GM23248 (cell line): ENCODE data around the gene KRTDAP. TPM values are rescaled to one million over a fixed set of nuclear protein-coding genes. Genes with fewer than 3 reads are reported as not detected.
A peak's percentile ranks its signal among the peaks of the same experiment; 100 is the strongest.

Experiments used
- DNase-seq: peaks from one replicate; pipeline ENCODE4 v3.0.0-alpha.2; 2015
- H2AFZ ChIP-seq: fragments of 200-600 bp; sonication (generic); 2 replicates; pipeline ENCODE4 v1.6.1; 2016; ENCODE audit warnings: antibody characterized with exemption
- H3F3A ChIP-seq: fragments of 200-600 bp; sonication (generic); 2 replicates; pipeline ENCODE4 v1.6.1; 2016; ENCODE audit warnings: mild to moderate bottlenecking, antibody characterized with exemption, mixed run types; ENCODE audit not compliant: insufficient read depth
- H3K27ac ChIP-seq: fragments of 200-600 bp; sonication (generic); 2 replicates; pipeline ENCODE4 v1.5.1; 2016; ENCODE audit warnings: mild to moderate bottlenecking
- H3K27me3 ChIP-seq: fragments of 200-600 bp; sonication (generic); replicated peaks from 2 replicates; pipeline ENCODE4 v1.6.1; 2016; ENCODE audit warnings: mild to moderate bottlenecking; ENCODE audit not compliant: insufficient read depth
- H3K36me3 ChIP-seq: fragments of 200-600 bp; sonication (generic); 2 replicates; pipeline ENCODE4 v1.6.1; 2016; ENCODE audit warnings: low read depth, mild to moderate bottlenecking
- H3K4me1 ChIP-seq: fragments of 200-600 bp; sonication (generic); 2 replicates; pipeline ENCODE4 v1.6.1; 2016; ENCODE audit warnings: mild to moderate bottlenecking; ENCODE audit not compliant: insufficient read depth
- H3K4me2 ChIP-seq: fragments of 200-600 bp; sonication (generic); one replicate; pipeline ENCODE4 v1.6.1; 2016; ENCODE audit warnings: mild to moderate bottlenecking; ENCODE audit not compliant: unreplicated experiment
- H3K4me3 ChIP-seq: fragments of 200-600 bp; sonication (generic); 2 replicates; pipeline ENCODE4 v1.5.1; 2016; ENCODE audit warnings: mild to moderate bottlenecking
- H3K79me2 ChIP-seq: fragments of 200-600 bp; sonication (generic); 2 replicates; pipeline ENCODE4 v1.6.1; 2016; ENCODE audit warnings: mild to moderate bottlenecking; ENCODE audit not compliant: insufficient read depth
- H3K9ac ChIP-seq: fragments of 200-600 bp; sonication (generic); 2 replicates; pipeline ENCODE4 v1.6.1; 2016; ENCODE audit warnings: mild to moderate bottlenecking
- H3K9me2 ChIP-seq: fragments of 200-600 bp; sonication (generic); 2 replicates; pipeline ENCODE4 v1.6.1; 2016; ENCODE audit warnings: mixed run types, mild to moderate bottlenecking, moderate library complexity; ENCODE audit not compliant: insufficient read depth
- H3K9me3 ChIP-seq: fragments of 200-600 bp; sonication (generic); one replicate; pipeline ENCODE4 v1.6.1; 2017; ENCODE audit warnings: low read depth
- H4K20me1 ChIP-seq: fragments of 200-600 bp; sonication (generic); 2 replicates; pipeline ENCODE4 v1.6.0; 2016; ENCODE audit not compliant: insufficient read depth
- EZH2 ChIP-seq: fragments of 200-600 bp; sonication (generic); IDR thresholded peaks from 2 replicates; pipeline ENCODE4 v1.6.1; 2018; ENCODE audit warnings: antibody characterized with exemption, mild to moderate bottlenecking; ENCODE audit not compliant: insufficient read depth, poor library complexity, severe bottlenecking
- EZH2phosphoT487 ChIP-seq: fragments of 200-600 bp; sonication (generic); IDR thresholded peaks from 2 replicates; pipeline ENCODE4 v1.6.1; 2018; ENCODE audit warnings: antibody characterized with exemption, moderate library complexity, mild to moderate bottlenecking, low read depth; ENCODE audit not compliant: insufficient read depth
- WGBS, 2 experiments: methylation state at CpG; one replicate each; pipeline ENCODE4 v1.1.6; 2015 to 2017; ENCODE audit warnings: low lambda C conversion rate in 2 of 2, low coverage in 1 of 2; ENCODE audit errors: missing lambda C conversion rate in 2 of 2; 5-methylcytosine and 5-hydroxymethylcytosine counted together
- in situ Hi-C: fragments of 300-500 bp; cut with MboI; formaldehyde crosslinking; loops from 2 replicates; pipeline ENCODE4 v1.15.0; 2020
- polyA plus RNA-seq: library from polyadenylated mRNA; unstranded; fragments of >200 nt; fragmentation: Nextera tagmentation; extraction: Ambion mirVana; gene quantifications from 2 replicates; pipeline ENCODE4 v1.2.1, GENCODE V29; 2016
- total RNA-seq: library from RNA; depleted of rRNA; stranded (reverse); fragments of >200 nt; shearing (Covaris generic); gene quantifications from 2 replicates; pipeline ENCODE4 v1.2.3, GENCODE V29; 2014

Gene KRTDAP
- total and polyA plus RNA-seq, 2 experiments from 2014 or later, result not detected

GRCh38 chr19:35495107-35496064 is 5.1 kb upstream of the KRTDAP start:
- Histone ChIP-seq H3K4me1 (no peaks in the 10 kb centered on the region), H3K79me2 (no peaks in the 10 kb centered on the region), H3K4me3 (no peak overlapping the region), H3K9me2 (no peaks in the 10 kb centered on the region), H3K27me3 (peaks cover 31% of the 10 kb centered on the region; the same call in 1 of the 2 replicates), H4K20me1 (no peaks in the 10 kb centered on the region), H3K4me2 (no peak overlapping the region), H3K9ac (no peak overlapping the region), H2AFZ (peak overlapping the region; percentile 39; the same call in 1 of the 2 replicates), H3F3A (no peaks in the 10 kb centered on the region), H3K36me3 (no peaks in the 10 kb centered on the region), H3K27ac (no peak overlapping the region), H3K9me3 (no peaks in the 10 kb centered on the region)
- TF ChIP-seq EZH2 (no peak), EZH2phosphoT487 (no peak)
- in situ Hi-C loops, result loop anchor here (10.0 kb wide), 1 partner anchor 141 kb away; the partner anchor contains the start of gene FFAR3
- 16% methylated on average over 30 of the region's 30 CpGs for whole genome bisulfite sequencing, 2 experiments
- DNase-seq, result peak; percentile 87

GRCh38 chr19:35493971-35494370 is 3.7 kb upstream of the KRTDAP start:
- H3F3A ChIP-seq, result no peaks in the 10 kb centered on the region
- H3K27me3 ChIP-seq, result peaks cover 31% of the 10 kb centered on the region
- no peak for TF ChIP-seq EZH2
- no peak for TF ChIP-seq EZH2phosphoT487
- no peaks in the 10 kb centered on the region for H3K79me2 ChIP-seq
- no peaks in the 10 kb centered on the region for H3K36me3 ChIP-seq
- no peak overlapping the region for H3K4me3 ChIP-seq
- no peaks in the 10 kb centered on the region for H3K9me3 ChIP-seq
- in situ Hi-C loops, result loop anchor here (10.0 kb wide), 1 partner anchor 139 kb away; the partner anchor contains the start of gene FFAR3
- no peak overlapping the region for H3K27ac ChIP-seq
- no peak for DNase-seq
- H3K4me2 ChIP-seq, result no peak overlapping the region
- H3K9ac ChIP-seq, result no peak overlapping the region
- WGBS, 2 experiments, result 70 to 81% methylated on average over 8 to 9 of the region's 9 CpGs
- no peaks in the 10 kb centered on the region for H3K4me1 ChIP-seq
- H3K9me2 ChIP-seq, result no peaks in the 10 kb centered on the region
- H2AFZ ChIP-seq, result no peak overlapping the region
- H4K20me1 ChIP-seq, result no peaks in the 10 kb centered on the region

- 59 to 60% methylated on average over 9 of the region's 9 CpGs for WGBS, 2 experiments
- no peaks in the 10 kb centered on the region for H4K20me1 ChIP-seq
- H3K4me3 ChIP-seq, result no peak overlapping the region
- H3K4me1 ChIP-seq, result no peaks in the 10 kb centered on the region
- TF ChIP-seq EZH2phosphoT487 (no peak), EZH2 (no peak)
- no peaks in the 10 kb centered on the region for H3K9me3 ChIP-seq
- no peak overlapping the region for H3K4me2 ChIP-seq
- no peaks in the 10 kb centered on the region for H3K36me3 ChIP-seq
- peaks cover 35% of the 10 kb centered on the region for H3K27me3 ChIP-seq
- no peak overlapping the region for H2AFZ ChIP-seq
- no peaks in the 10 kb centered on the region for H3K79me2 ChIP-seq
- no peaks in the 10 kb centered on the region for H3K9me2 ChIP-seq
- no peak overlapping the region for H3K9ac ChIP-seq
- H3F3A ChIP-seq, result no peaks in the 10 kb centered on the region
- no peak overlapping the region for H3K27ac ChIP-seq
- no peak for DNase-seq
- in situ Hi-C loops, result loop anchor here (10.0 kb wide), 1 partner anchor 137 kb away; the partner anchor contains the start of gene FFAR3
Measured at GRCh38 chr19:35491836-35492360, 1.6 kb upstream of the KRTDAP start.

- H3K9me2 ChIP-seq, result no peaks in the 10 kb centered on the region
- no peak for DNase-seq
- H2AFZ ChIP-seq, result no peak overlapping the region
- peaks cover 35% of the 10 kb centered on the region for H3K27me3 ChIP-seq
- H4K20me1 ChIP-seq, result no peaks in the 10 kb centered on the region
- no peaks in the 10 kb centered on the region for H3K79me2 ChIP-seq
- no peaks in the 10 kb centered on the region for H3K36me3 ChIP-seq
- H3F3A ChIP-seq, result no peaks in the 10 kb centered on the region
- no peak overlapping the region for H3K4me3 ChIP-seq
- TF ChIP-seq EZH2, result no peak
- no peak for TF ChIP-seq EZH2phosphoT487
- no peaks in the 10 kb centered on the region for H3K4me1 ChIP-seq
- H3K4me2 ChIP-seq, result no peak overlapping the region
- H3K27ac ChIP-seq, result no peak overlapping the region
- 67 to 68% methylated on average over 16 of the region's 16 CpGs for WGBS, 2 experiments
- H3K9me3 ChIP-seq, result no peaks in the 10 kb centered on the region
- in situ Hi-C loops, result no loop called here
- H3K9ac ChIP-seq, result no peak overlapping the region
Measured at GRCh38 chr19:35488677-35489076, 1.6 kb downstream of the KRTDAP start.
